GM12892 (cell line): ENCODE measurements around the gene ANKRD63.

ENCODE experiments used
- DNase-seq: peaks from one replicate; pipeline ENCODE4 v3.0.0; 2011; ENCODE audit not compliant: insufficient read length
- FAIRE-seq: peaks from 2 replicates; lab custom pipeline; 2011; peaks lifted over from hg19 to GRCh38; lab: Jason Lieb, UNC
- POLR2A ChIP-seq: IDR thresholded peaks from 2 replicates; pipeline ENCODE4 v1.6.1; 2011; ENCODE audit warnings: low read depth, low read length, control low read depth
- POLR2AphosphoS5 ChIP-seq: IDR thresholded peaks from 2 replicates; pipeline ENCODE4 v1.6.1; 2011; ENCODE audit warnings: low read depth, low read length, control low read depth
- TAF1 ChIP-seq: IDR thresholded peaks from 2 replicates; pipeline ENCODE4 v1.6.1; 2011; ENCODE audit warnings: low read depth, mild to moderate bottlenecking, control low read depth, low read length, borderline replicate concordance

ANKRD63 gene

GRCh38 chr15:40281057-40281800 lies 1.6 kb downstream of the ANKRD63 start:
- no peak for FAIRE-seq
- TF ChIP-seq POLR2A (no peak), POLR2AphosphoS5 (no peak), TAF1 (no peak)
- no peak for DNase-seq

GRCh38 chr15:40280260-40281056 lies 2.4 kb downstream of the ANKRD63 start:
- no peak for DNase-seq
- TF ChIP-seq TAF1: no peak
- TF ChIP-seq POLR2AphosphoS5: no peak
- no peak for TF ChIP-seq POLR2A
- no peak for FAIRE-seq

- FAIRE-seq (peak; percentile 90), DNase-seq (peak; percentile 76)
- no peak for TF ChIP-seq POLR2A
- TF ChIP-seq POLR2AphosphoS5: no peak
- TF ChIP-seq TAF1: no peak
Observed at GRCh38 chr15:40279437-40280141, 3.3 kb downstream of the ANKRD63 start.

DNA sequence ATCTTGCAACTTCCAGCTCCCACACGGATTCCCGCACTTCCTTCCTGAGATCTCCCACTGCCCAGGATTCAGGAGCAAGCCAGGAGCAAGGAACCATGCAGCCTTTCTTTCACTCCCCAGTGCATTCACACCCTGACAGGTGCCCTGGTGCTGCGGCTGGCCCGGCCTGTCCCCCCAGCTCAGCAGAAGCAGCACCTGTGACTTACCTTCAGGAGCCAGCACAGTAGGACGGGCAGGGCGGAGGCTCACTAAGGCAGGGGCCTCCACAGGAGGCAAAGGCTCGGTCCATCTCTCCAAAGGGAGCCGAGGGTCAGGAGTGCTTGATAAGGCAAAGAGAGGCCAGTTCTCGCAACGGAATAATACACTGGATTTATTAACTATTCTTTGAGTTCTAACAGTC lies 4.8 kb downstream of the ANKRD63 start:
- FAIRE-seq: no peak
- DNase-seq: no peak
- TF ChIP-seq POLR2A (no peak), POLR2AphosphoS5 (no peak)

GRCh38 chr15:40277471-40277870 lies 5.4 kb downstream of the ANKRD63 start:
- TF ChIP-seq POLR2A (no peak), POLR2AphosphoS5 (no peak), TAF1 (no peak)
- no peak for DNase-seq
- FAIRE-seq: no peak

- DNase-seq: no peak
- no peak for TF ChIP-seq POLR2AphosphoS5
- no peak for TF ChIP-seq TAF1
- no peak for TF ChIP-seq POLR2A
- FAIRE-seq: no peak
Observed at GRCh38 chr15:40276927-40277326, 5.9 kb downstream of the ANKRD63 start.

DNA sequence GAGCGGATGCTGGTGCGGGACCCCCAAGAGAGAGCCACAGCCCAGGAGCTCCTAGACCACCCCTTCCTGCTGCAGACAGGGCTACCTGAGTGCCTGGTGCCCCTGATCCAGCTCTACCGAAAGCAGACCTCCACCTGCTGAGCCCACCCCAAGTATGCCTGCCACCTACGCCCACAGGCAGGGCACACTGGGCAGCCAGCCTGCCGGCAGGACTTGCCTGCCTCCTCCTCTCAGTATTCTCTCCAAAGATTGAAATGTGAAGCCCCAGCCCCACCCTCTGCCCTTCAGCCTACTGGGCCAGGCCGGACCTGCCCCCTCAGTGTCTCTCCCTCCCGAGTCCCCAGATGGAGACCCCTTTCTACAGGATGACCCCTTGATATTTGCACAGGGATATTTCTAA lies 6.9 kb downstream of the ANKRD63 start:
- DNase-seq (no peak), FAIRE-seq (no peak)
- TF ChIP-seq TAF1: no peak
- no peak for TF ChIP-seq POLR2A
- no peak for TF ChIP-seq POLR2AphosphoS5

DNA sequence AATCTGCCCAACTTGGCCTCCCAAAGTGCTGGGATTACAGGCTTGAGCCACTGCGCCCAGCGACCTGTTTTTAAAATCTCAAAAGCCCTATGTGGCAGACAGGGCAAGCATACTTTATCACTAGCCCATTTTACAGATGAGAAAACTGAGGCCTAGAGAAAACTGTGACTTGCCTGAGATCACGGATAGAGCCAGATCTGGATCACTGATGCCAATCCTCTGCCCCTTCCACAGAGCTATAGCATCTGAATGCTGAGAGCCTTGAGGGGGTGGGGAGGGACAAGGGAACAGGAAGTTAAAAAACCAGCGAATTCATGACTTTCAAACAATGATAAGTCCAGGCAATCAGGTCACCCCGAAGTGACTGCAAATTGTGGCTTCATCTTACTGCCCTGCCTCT lies 7.3 kb downstream of the ANKRD63 start:
- TF ChIP-seq POLR2A (no peak), TAF1 (no peak), POLR2AphosphoS5 (no peak)
- FAIRE-seq (no peak), DNase-seq (no peak)

GRCh38 chr15:40274350-40275274 lies 8.3 kb downstream of the ANKRD63 start:
- peak; percentile 86 for FAIRE-seq
- TF ChIP-seq POLR2AphosphoS5 (no peak), TAF1 (no peak), POLR2A (no peak)

DNA sequence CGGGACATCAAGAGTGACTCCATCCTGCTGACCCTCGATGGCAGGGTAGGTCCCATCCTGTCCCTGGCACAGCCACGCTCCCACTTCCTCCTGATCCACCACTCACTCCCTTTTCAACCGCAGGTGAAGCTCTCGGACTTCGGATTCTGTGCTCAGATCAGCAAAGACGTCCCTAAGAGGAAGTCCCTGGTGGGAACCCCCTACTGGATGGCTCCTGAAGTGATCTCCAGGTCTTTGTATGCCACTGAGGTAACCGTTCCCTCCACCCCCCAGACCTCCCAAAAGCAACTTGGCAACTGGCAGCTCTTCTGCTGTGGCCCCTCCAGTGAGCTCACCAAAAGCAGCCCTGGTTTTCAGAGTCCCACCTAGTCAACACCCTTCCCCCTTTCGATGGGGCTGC lies 9.4 kb downstream of the ANKRD63 start:
- TF ChIP-seq POLR2AphosphoS5 (no peak), TAF1 (no peak), POLR2A (no peak)
- DNase-seq (no peak), FAIRE-seq (no peak)

More at GRCh38 chr15:40274350-40275274, 8.3 kb downstream of the ANKRD63 start:
- peak; percentile 80 for DNase-seq

GRCh38 chr15:40272485-40273056 lies 10.3 kb downstream of the ANKRD63 start:
- no peak for TF ChIP-seq TAF1
- TF ChIP-seq POLR2AphosphoS5: no peak
- no peak for TF ChIP-seq POLR2A
- FAIRE-seq (no peak), DNase-seq (no peak)
